A549 (cell line): ENCODE measurements around the gene SERTAD2. TPM values are rescaled to one million over a fixed set of nuclear protein-coding genes. Genes with fewer than 3 reads are reported as not detected.
A peak's percentile ranks its signal among the peaks of the same experiment; 100 is the strongest.

Experiments used
- ATAC-seq, 2 experiments: fragments of 200-7000 bp in 1 of 2; fragments of >200 bp in 1 of 2; cut with Nextera tagmentation in 1 of 2; cut with Tn5 transposase in 1 of 2; 3 replicates each; pipeline versions ENCODE4 v1.8.0 to v1.9.1; 2018 to 2020; ENCODE audit warnings: mild to moderate bottlenecking in 1 of 2, moderate library complexity in 1 of 2
- CTCF ChIA-PET: fragments of 300-600 bp; sonication (Branson Sonifier 250); formaldehyde crosslinking; extraction: SDS; loops from one replicate; lab custom pipeline; 2021; ENCODE audit warnings: antibody characterized with exemption, inconsistent platforms; lab: Yijun Ruan, JAX
- POLR2A ChIA-PET: fragments of 350-600 bp; formaldehyde crosslinking; extraction: SDS; loops from one replicate; lab custom pipeline; 2021; ENCODE audit warnings: antibody characterized with exemption, inconsistent platforms; lab: Yijun Ruan, JAX
- DNase-seq, 2 experiments: peaks; one replicate each; pipeline versions ENCODE4 v3.0.0 to v3.0.0-alpha.2; 2011 to 2016; ENCODE audit warnings: low read depth in 1 of 2, low spot score in 1 of 2
- FAIRE-seq: peaks from 2 replicates; lab custom pipeline; 2011; peaks lifted over from hg19 to GRCh38; lab: Jason Lieb, UNC
- H3K27ac ChIP-seq, 2 experiments: fragments of >200 bp; sonication (Bioruptor Twin); formaldehyde crosslinking; 3 replicates each; pipeline ENCODE4 v1.5.1; 2016 to 2017
- H3K4me1 ChIP-seq: fragments of >200 bp; sonication (Bioruptor Twin); formaldehyde crosslinking; 3 replicates; pipeline ENCODE4 v1.6.1; 2016
- H3K4me2 ChIP-seq: fragments of >200 bp; sonication (Bioruptor Twin); formaldehyde crosslinking; 3 replicates; pipeline ENCODE4 v1.6.1; 2016
- H3K4me3 ChIP-seq: fragments of >200 bp; sonication (Bioruptor Twin); formaldehyde crosslinking; 3 replicates; pipeline ENCODE4 v1.5.1; 2016
- H3K9me3 ChIP-seq: fragments of >200 bp; sonication (Bioruptor Twin); formaldehyde crosslinking; 3 replicates; pipeline ENCODE4 v1.6.1; 2016
- ATOH8 ChIP-seq: fragments of 250-450 bp; sonication (Bioruptor Pico); IDR thresholded peaks from 2 replicates; pipeline ENCODE4 v1.5.0; 2020; ENCODE audit warnings: low read depth, mild to moderate bottlenecking, moderate library complexity
- BCL3 ChIP-seq: fragments of >200 bp; sonication (Bioruptor Twin); formaldehyde crosslinking; IDR thresholded peaks from 3 replicates; pipeline ENCODE4 v1.6.1; 2016
- CBX2 ChIP-seq: fragments of 200-600 bp; sonication (generic); IDR thresholded peaks from 2 replicates; pipeline ENCODE4 v1.6.1; 2016; ENCODE audit warnings: low read depth, mild to moderate bottlenecking, borderline replicate concordance
- CBX8 ChIP-seq: fragments of 200-600 bp; sonication (generic); IDR thresholded peaks from 2 replicates; pipeline ENCODE4 v1.6.1; 2016
- EHMT2 ChIP-seq: fragments of 200-600 bp; sonication (generic); IDR thresholded peaks from 2 replicates; pipeline ENCODE4 v1.6.1; 2016; ENCODE audit warnings: antibody characterized with exemption, low read depth, mild to moderate bottlenecking, moderate library complexity
- ELK1 ChIP-seq: fragments of 150-350 bp; IDR thresholded peaks from 2 replicates; pipeline ENCODE4 v1.6.1; 2014; ENCODE audit warnings: low read depth, mild to moderate bottlenecking, low read length
- EP300 ChIP-seq, 2 experiments: fragments of >200 bp; sonication (Bioruptor Twin); formaldehyde crosslinking; IDR thresholded peaks; 2 replicates in 1 of 2; 3 replicates in 1 of 2; pipeline ENCODE4 v1.6.1; 2016 to 2017
- HEYL ChIP-seq: fragments of 250-450 bp; sonication (Bioruptor Pico); IDR thresholded peaks from 2 replicates; pipeline ENCODE4 v1.8.0; 2021; ENCODE audit warnings: mild to moderate bottlenecking, moderate library complexity
- HMGXB4 ChIP-seq: fragments of 250-450 bp; sonication (Bioruptor Pico); IDR thresholded peaks from 2 replicates; pipeline ENCODE4 v1.5.0; 2021; ENCODE audit warnings: mild to moderate bottlenecking, moderate library complexity, borderline replicate concordance
- HOXA7 ChIP-seq: fragments of 250-450 bp; sonication (Bioruptor Pico); IDR thresholded peaks from 2 replicates; pipeline ENCODE4 v1.5.0; 2020; ENCODE audit warnings: mild to moderate bottlenecking, moderate library complexity
- JUN ChIP-seq, 2 experiments: fragments of >200 bp; sonication (Bioruptor Twin); formaldehyde crosslinking; IDR thresholded peaks; 2 replicates in 1 of 2; 3 replicates in 1 of 2; pipeline ENCODE4 v1.6.1; 2016 to 2017
- JUNB ChIP-seq: fragments of >200 bp; sonication (Bioruptor Twin); formaldehyde crosslinking; IDR thresholded peaks from 2 replicates; pipeline ENCODE4 v1.6.1; 2016
- MAX ChIP-seq: IDR thresholded peaks from 2 replicates; pipeline ENCODE4 v1.6.1; 2012
- MYC ChIP-seq: IDR thresholded peaks from 2 replicates; pipeline ENCODE4 v1.6.1; 2012; ENCODE audit warnings: mild to moderate bottlenecking, inconsistent platforms, low read length, improper control_type of control experiment, borderline replicate concordance
- NPAS2 ChIP-seq: fragments of 250-450 bp; sonication (Bioruptor Pico); IDR thresholded peaks from 2 replicates; pipeline ENCODE4 v1.8.0; 2022; ENCODE audit warnings: mild to moderate bottlenecking, moderate library complexity, borderline replicate concordance
- POLR2A ChIP-seq: IDR thresholded peaks from 2 replicates; pipeline ENCODE4 v1.6.1; 2012; ENCODE audit warnings: mild to moderate bottlenecking, low read length
- RARB ChIP-seq: fragments of 250-450 bp; sonication (Bioruptor Pico); IDR thresholded peaks from 2 replicates; pipeline ENCODE4 v1.8.0; 2021; ENCODE audit warnings: mild to moderate bottlenecking, moderate library complexity
- RCOR1 ChIP-seq: fragments of 150-350 bp; IDR thresholded peaks from 2 replicates; pipeline ENCODE4 v1.6.1; 2014; ENCODE audit warnings: antibody characterized with exemption, low read length, low read depth
- SMC3 ChIP-seq: fragments of >200 bp; sonication (Bioruptor Twin); formaldehyde crosslinking; IDR thresholded peaks from 3 replicates; pipeline ENCODE4 v1.6.1; 2018; ENCODE audit warnings: inconsistent platforms
- SREBF2 ChIP-seq: fragments of 450-650 bp; IDR thresholded peaks from 2 replicates; pipeline ENCODE4 v1.6.1; 2014; ENCODE audit warnings: mild to moderate bottlenecking, moderate library complexity
- TP53 ChIP-seq: fragments of 250-450 bp; sonication (Bioruptor Pico); IDR thresholded peaks from 2 replicates; pipeline ENCODE4 v1.5.0; 2021; ENCODE audit warnings: mild to moderate bottlenecking, moderate library complexity
- USF2 ChIP-seq: fragments of 450-650 bp; IDR thresholded peaks from 2 replicates; pipeline ENCODE4 v1.6.1; 2014; ENCODE audit warnings: antibody characterized with exemption
- ZC3H11A ChIP-seq: fragments of 450-650 bp; IDR thresholded peaks from 2 replicates; pipeline ENCODE4 v1.6.1; 2014; ENCODE audit warnings: antibody characterized with exemption, mild to moderate bottlenecking
- ZSCAN20 ChIP-seq: fragments of 250-450 bp; sonication (Bioruptor Pico); IDR thresholded peaks from 2 replicates; pipeline ENCODE4 v1.8.0; 2022; ENCODE audit warnings: mild to moderate bottlenecking, moderate library complexity
- WGBS: methylation state at CpG from one replicate; pipeline ENCODE4 v1.1.6; 2017; ENCODE audit errors: missing lambda C conversion rate; 5-methylcytosine and 5-hydroxymethylcytosine counted together
- polyA plus RNA-seq, 4 experiments: library from polyadenylated mRNA; depleted of rRNA in 3 of 4; stranded (reverse); fragments of >200 nt; fragmentation: RNase III in 1 of 4; extraction: RNeasy Plus Mini Kit Qiagen cat#74134 plus additional on column Dnase treatment in 1 of 4; gene quantifications; 2 replicates in 3 of 4; 3 replicates in 1 of 4; pipeline ENCODE4 v1.2.3, GENCODE V29; 2011 to 2017

SERTAD2 gene
- polyA plus RNA-seq, 2 of the 4 experiments (the other 2 are of a cell fraction), result 11.8 TPM

- no peak for DNase-seq
- CTCF ChIA-PET, result interaction anchor here (0.5 to 2.7 kb wide), 11 partner anchors 10 to 309 kb away, joined by 3 to 7 read pairs (median 4); no protein-coding TSS in a partner anchor
- 82% methylated on average over 12 of the region's 12 CpGs for WGBS
- POLR2A ChIA-PET, result interaction anchor here (0.9 kb wide), 1 partner anchor 14 kb away, joined by 3 read pairs; no protein-coding TSS in a partner anchor
- Histone ChIP-seq H3K27ac (peak overlapping the region in 1 of 2 experiments; percentile 51; a peak in 3 of 6 replicates), H3K9me3 (no peaks in the 10 kb centered on the region), H3K4me1 (peaks cover 61% of the 10 kb centered on the region), H3K4me2 (no peak overlapping the region), H3K4me3 (no peak overlapping the region)
- TF ChIP-seq HOXA7 (no peak), EHMT2 (no peak), MAX (no peak), NPAS2 (CRISPR knock-in tag) (no peak), ELK1 (no peak), JUNB (no peak), POLR2A (no peak), JUN (IDR thresholded peaks at IDR 0.05) (no peak), USF2 (no peak), CBX8 (no peak), SREBF2 (no peak), MYC (no peak), ATOH8 (CRISPR knock-in tag) (no peak), TP53 (CRISPR knock-in tag) (no peak), SMC3 (no peak), HEYL (CRISPR knock-in tag) (no peak), BCL3 (no peak), RARB (CRISPR knock-in tag) (no peak), ZC3H11A (no peak), CBX2 (no peak)
- ATAC-seq, result no peak
- FAIRE-seq, result no peak
Observed at GRCh38 chr2:64640153-64641044, 13.3 kb downstream of the SERTAD2 start.

- DNase-seq (no peak), FAIRE-seq (no peak), ATAC-seq (no peak)
- Histone ChIP-seq H3K4me1 (peaks cover 60% of the 10 kb centered on the region), H3K4me2 (no peak overlapping the region), H3K9me3 (no peaks in the 10 kb centered on the region), H3K4me3 (no peak overlapping the region), H3K27ac (peak overlapping the region in 1 of 2 experiments; percentile 51; a peak in 2 of 6 replicates)
- ChIA-PET POLR2A (interaction anchor here (0.9 kb wide), 1 partner anchor 15 kb away, joined by 3 read pairs; no protein-coding TSS in a partner anchor), CTCF (interaction anchor here (0.8 to 2.7 kb wide), 10 partner anchors 9 to 308 kb away, joined by 3 to 7 read pairs (median 4); no protein-coding TSS in a partner anchor)
- WGBS, result 91% methylated on average over 2 of the region's 2 CpGs
- TF ChIP-seq ZC3H11A (no peak), ATOH8 (CRISPR knock-in tag) (no peak), MAX (no peak), SREBF2 (no peak), RCOR1 (no peak), JUN (IDR thresholded peaks at IDR 0.05) (no peak), HMGXB4 (CRISPR knock-in tag) (no peak), CBX8 (no peak), ELK1 (no peak), EP300 (IDR thresholded peaks at IDR 0.05) (no peak), ZSCAN20 (CRISPR knock-in tag) (no peak)
Observed at GRCh38 chr2:64639691-64640090, 14.0 kb downstream of the SERTAD2 start.
